ENCODE data around the gene SMIM10L2A.
"Not testable (repeated sequence)": the region's sequence is repeated elsewhere in the genome, so short reads cannot be mapped to it uniquely, and the experiment has no call there.

SMIM10L2A gene

DNA sequence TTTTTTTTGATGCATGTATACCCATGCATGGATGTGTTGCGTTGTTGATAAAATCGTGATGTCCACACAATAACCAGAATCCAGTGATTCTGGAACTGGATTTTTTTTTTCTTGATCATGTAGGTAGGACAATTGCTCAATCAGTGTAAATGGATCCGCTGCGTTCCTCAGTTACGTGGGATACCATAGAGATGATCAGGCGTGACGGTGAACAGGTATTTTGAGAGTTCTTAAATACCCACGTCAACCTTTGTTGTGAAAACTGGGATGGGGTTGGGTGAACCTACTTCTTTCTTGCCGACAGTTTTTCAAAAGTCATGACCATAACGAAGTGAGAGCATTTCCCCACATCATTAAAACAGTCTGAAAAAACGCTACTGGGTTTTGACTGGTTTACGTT is 913 bp upstream of the SMIM10L2A start:
- no peak overlapping the region for H2BK120ac ChIP-seq (ENCODE audit: low read depth, low read length)
- H3K14ac ChIP-seq (ENCODE audit: low read length in 2 of 2), result no peak overlapping the region
- no peaks in the 10 kb centered on the region for H3K9me3 ChIP-seq (ENCODE audit: control insufficient read depth, low read length)
- no peak overlapping the region for H2BK15ac ChIP-seq (ENCODE audit: low read depth, poor library complexity, severe bottlenecking)
- peaks cover 6 to 10% of the 10 kb centered on the region in 2 experiments for H3K27me3 ChIP-seq (ENCODE audit: control insufficient read depth in 1 of 2, insufficient read depth in 1 of 2, low read length in 2 of 2)
- H3K4me2 ChIP-seq (ENCODE audit: low read length, poor library complexity, severe bottlenecking), result no peak overlapping the region
- no peak overlapping the region for H2AK5ac ChIP-seq (ENCODE audit: low read length, severe bottlenecking)
- no peak overlapping the region for H2AFZ ChIP-seq (ENCODE audit: low read depth, low read length)
- H3K18ac ChIP-seq (ENCODE audit: low read depth in 1 of 2, low read length in 2 of 2), result no peak overlapping the region
- no peaks in the 10 kb centered on the region for H3K36me3 ChIP-seq (ENCODE audit: control insufficient read depth in 1 of 2, insufficient read depth in 2 of 2, low read depth in 1 of 2, low read length in 2 of 2)
- peaks cover 6% of the 10 kb centered on the region for H3K4me1 ChIP-seq (ENCODE audit: control insufficient read depth, insufficient read depth, low read depth, low read length)
- no peak overlapping the region for H4K91ac ChIP-seq (ENCODE audit: low read length)
- no peak overlapping the region for H3K23ac ChIP-seq (ENCODE audit: low read length in 2 of 2)
- H2BK5ac ChIP-seq (ENCODE audit: low read depth, low read length, poor library complexity, severe bottlenecking), result no peak overlapping the region
- no peak overlapping the region for H3K27ac ChIP-seq (ENCODE audit: low read length, poor library complexity, severe bottlenecking)
- no peak overlapping the region for H3K9ac ChIP-seq (ENCODE audit: low read length)
- no peak overlapping the region for H3K4me3 ChIP-seq (ENCODE audit: insufficient read depth in 1 of 2, low read depth in 1 of 2, low read length in 2 of 2)
- WGBS, result 98% methylated on average over 9 of the region's 12 CpGs
- H3K79me1 ChIP-seq (replicated peaks; ENCODE audit: low read length, poor library complexity, severe bottlenecking), result no peaks in the 10 kb centered on the region
- H3K4ac ChIP-seq (ENCODE audit: low read depth in 1 of 2, low read length in 2 of 2), result no peak overlapping the region
- H4K8ac ChIP-seq (ENCODE audit: low read length), result no peak overlapping the region
- DNase-seq, result no peak
- H2BK12ac ChIP-seq (ENCODE audit: low read length in 2 of 2), result no peak overlapping the region

DNA sequence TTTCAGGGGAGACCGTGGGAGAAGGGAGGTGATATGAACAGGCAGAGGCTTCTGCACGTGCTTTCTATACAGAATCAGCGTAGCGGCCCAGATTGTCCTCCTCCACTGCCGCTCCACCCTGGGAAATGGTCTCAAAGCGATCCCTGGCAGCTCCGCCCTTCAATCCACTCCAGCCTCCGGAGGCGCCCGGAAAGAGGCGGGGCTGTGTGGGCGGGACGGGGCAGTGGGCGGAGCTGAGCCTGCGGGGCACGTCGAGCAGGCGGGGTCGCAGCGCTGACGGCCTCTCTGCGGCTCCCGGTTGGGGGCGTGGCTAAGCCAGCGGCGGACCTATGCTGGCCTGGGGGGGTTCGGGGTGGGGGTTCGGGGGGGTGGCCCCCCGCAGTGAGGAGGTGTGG is 210 bp upstream of the SMIM10L2A start:
- Histone ChIP-seq H2AK5ac (ENCODE audit: low read length, severe bottlenecking) (no peak overlapping the region), H3K18ac (ENCODE audit: low read depth in 1 of 2, low read length in 2 of 2) (no peak overlapping the region), H3K9ac (ENCODE audit: low read length) (no peak overlapping the region), H3K14ac (ENCODE audit: low read length in 2 of 2) (no peak overlapping the region), H3K4me1 (ENCODE audit: control insufficient read depth, insufficient read depth, low read depth, low read length) (peaks cover 6% of the 10 kb centered on the region), H3K4ac (ENCODE audit: low read depth in 1 of 2, low read length in 2 of 2) (no peak overlapping the region), H3K79me1 (replicated peaks; ENCODE audit: low read length, poor library complexity, severe bottlenecking) (no peaks in the 10 kb centered on the region), H2BK15ac (ENCODE audit: low read depth, poor library complexity, severe bottlenecking) (no peak overlapping the region), H2BK5ac (ENCODE audit: low read depth, low read length, poor library complexity, severe bottlenecking) (no peak overlapping the region), H3K27me3 (ENCODE audit: control insufficient read depth in 1 of 2, insufficient read depth in 1 of 2, low read length in 2 of 2) (peaks cover 6 to 12% of the 10 kb centered on the region in 2 experiments), H3K36me3 (ENCODE audit: control insufficient read depth in 1 of 2, insufficient read depth in 2 of 2, low read depth in 1 of 2, low read length in 2 of 2) (no peaks in the 10 kb centered on the region), H4K8ac (ENCODE audit: low read length) (peak overlapping the region; percentile 28), H3K27ac (ENCODE audit: low read length, poor library complexity, severe bottlenecking) (no peak overlapping the region), H2BK12ac (ENCODE audit: low read length in 2 of 2) (no peak overlapping the region), H3K23ac (ENCODE audit: low read length in 2 of 2) (no peak overlapping the region), H2BK120ac (ENCODE audit: low read depth, low read length) (no peak overlapping the region), H3K9me3 (ENCODE audit: control insufficient read depth, low read length) (no peaks in the 10 kb centered on the region), H4K91ac (ENCODE audit: low read length) (no peak overlapping the region), H3K4me3 (ENCODE audit: insufficient read depth in 1 of 2, low read depth in 1 of 2, low read length in 2 of 2) (peak overlapping the region in 1 of 2 experiments; percentile 70), H3K4me2 (ENCODE audit: low read length, poor library complexity, severe bottlenecking) (peak overlapping the region; percentile 42), H2AFZ (ENCODE audit: low read depth, low read length) (no peak overlapping the region)
- 0% methylated on average over 1 of the region's 29 CpGs for WGBS
- peak; percentile 37 for DNase-seq

GRCh38 chrX:135422810-135423168 is 1.0 kb downstream of the SMIM10L2A start:
- not testable (repeated sequence) for H3K4me2 ChIP-seq (ENCODE audit: low read length, poor library complexity, severe bottlenecking); H3K4me3 ChIP-seq (ENCODE audit: insufficient read depth in 1 of 2, low read depth in 1 of 2, low read length in 2 of 2); H2AFZ ChIP-seq (ENCODE audit: low read depth, low read length); H2BK12ac ChIP-seq (ENCODE audit: low read length in 2 of 2); H3K18ac ChIP-seq (ENCODE audit: low read depth in 1 of 2, low read length in 2 of 2); H2BK5ac ChIP-seq (ENCODE audit: low read depth, low read length, poor library complexity, severe bottlenecking); H4K8ac ChIP-seq (ENCODE audit: low read length); H4K91ac ChIP-seq (ENCODE audit: low read length); DNase-seq; H3K9me3 ChIP-seq (ENCODE audit: control insufficient read depth, low read length); H3K23ac ChIP-seq (ENCODE audit: low read length in 2 of 2); H3K4ac ChIP-seq (ENCODE audit: low read depth in 1 of 2, low read length in 2 of 2); H3K36me3 ChIP-seq (ENCODE audit: control insufficient read depth in 1 of 2, insufficient read depth in 2 of 2, low read depth in 1 of 2, low read length in 2 of 2); H3K27ac ChIP-seq (ENCODE audit: low read length, poor library complexity, severe bottlenecking); H3K9ac ChIP-seq (ENCODE audit: low read length); H2BK15ac ChIP-seq (ENCODE audit: low read depth, poor library complexity, severe bottlenecking); H3K4me1 ChIP-seq (ENCODE audit: control insufficient read depth, insufficient read depth, low read depth, low read length); H2AK5ac ChIP-seq (ENCODE audit: low read length, severe bottlenecking); H3K79me1 ChIP-seq (replicated peaks; ENCODE audit: low read length, poor library complexity, severe bottlenecking); H3K14ac ChIP-seq (ENCODE audit: low read length in 2 of 2); H2BK120ac ChIP-seq (ENCODE audit: low read depth, low read length)
- WGBS, result 20% methylated on average over 1 of the region's 10 CpGs
- H3K27me3 ChIP-seq (ENCODE audit: control insufficient read depth in 1 of 2, insufficient read depth in 1 of 2, low read length in 2 of 2), result peaks cover 6 to 24% of the 10 kb centered on the region in 2 experiments

GRCh38 chrX:135423173-135423864 is 1.6 kb downstream of the SMIM10L2A start:
- H2AFZ ChIP-seq (ENCODE audit: low read depth, low read length); H2BK120ac ChIP-seq (ENCODE audit: low read depth, low read length); H3K4me1 ChIP-seq (ENCODE audit: control insufficient read depth, insufficient read depth, low read depth, low read length); H3K27ac ChIP-seq (ENCODE audit: low read length, poor library complexity, severe bottlenecking); H3K18ac ChIP-seq (ENCODE audit: low read depth in 1 of 2, low read length in 2 of 2); H2BK5ac ChIP-seq (ENCODE audit: low read depth, low read length, poor library complexity, severe bottlenecking); H3K4ac ChIP-seq (ENCODE audit: low read depth in 1 of 2, low read length in 2 of 2); H4K91ac ChIP-seq (ENCODE audit: low read length); H3K23ac ChIP-seq (ENCODE audit: low read length in 2 of 2); H3K9ac ChIP-seq (ENCODE audit: low read length); H2AK5ac ChIP-seq (ENCODE audit: low read length, severe bottlenecking); H3K79me1 ChIP-seq (replicated peaks; ENCODE audit: low read length, poor library complexity, severe bottlenecking); H3K4me2 ChIP-seq (ENCODE audit: low read length, poor library complexity, severe bottlenecking); H3K4me3 ChIP-seq (ENCODE audit: insufficient read depth in 1 of 2, low read depth in 1 of 2, low read length in 2 of 2); H2BK12ac ChIP-seq (ENCODE audit: low read length in 2 of 2); H2BK15ac ChIP-seq (ENCODE audit: low read depth, poor library complexity, severe bottlenecking); H3K14ac ChIP-seq (ENCODE audit: low read length in 2 of 2); H3K9me3 ChIP-seq (ENCODE audit: control insufficient read depth, low read length); H4K8ac ChIP-seq (ENCODE audit: low read length); DNase-seq; H3K36me3 ChIP-seq (ENCODE audit: control insufficient read depth in 1 of 2, insufficient read depth in 2 of 2, low read depth in 1 of 2, low read length in 2 of 2): not testable (repeated sequence)
- 65% methylated on average over 6 of the region's 9 CpGs for WGBS
- peaks cover 6 to 22% of the 10 kb centered on the region in 2 experiments for H3K27me3 ChIP-seq (ENCODE audit: control insufficient read depth in 1 of 2, insufficient read depth in 1 of 2, low read length in 2 of 2)

All from mesenchymal stem cell (in vitro differentiated cells and primary cell).